Astrocyte (in vitro differentiated cells and primary cell): ENCODE measurements around the gene ZSCAN25. TPM values are rescaled to one million over a fixed set of nuclear protein-coding genes. Genes with fewer than 3 reads are reported as not detected.

ENCODE experiments used
- DNase-seq: peaks from one replicate; pipeline ENCODE4 v3.0.0-alpha.2; 2010; ENCODE audit warnings: low read depth
- FAIRE-seq: peaks from 2 replicates; lab custom pipeline; 2011; peaks lifted over from hg19 to GRCh38; lab: Jason Lieb, UNC
- H2AFZ ChIP-seq: 2 replicates; pipeline ENCODE4 v1.6.0; 2012; ENCODE audit warnings: low read depth, low read length, inconsistent platforms
- H3K27ac ChIP-seq: 2 replicates; pipeline ENCODE4 v1.5.1; 2011; ENCODE audit warnings: low read depth, low read length, inconsistent platforms
- H3K27me3 ChIP-seq: 2 replicates; pipeline ENCODE4 v1.6.0; 2011; ENCODE audit warnings: low read length, inconsistent platforms; ENCODE audit not compliant: insufficient read depth
- H3K36me3 ChIP-seq: 2 replicates; pipeline ENCODE4 v1.5.1; 2011; ENCODE audit warnings: low read length, inconsistent platforms; ENCODE audit not compliant: insufficient read depth
- H3K4me1 ChIP-seq: 2 replicates; pipeline ENCODE4 v1.5.1; 2011; ENCODE audit warnings: low read length, inconsistent platforms; ENCODE audit not compliant: insufficient read depth
- H3K4me2 ChIP-seq: 2 replicates; pipeline ENCODE4 v1.6.0; 2012; ENCODE audit warnings: low read length, inconsistent platforms
- H3K4me3 ChIP-seq: 2 replicates; pipeline ENCODE4 v1.5.1; 2011; ENCODE audit warnings: low read depth, mild to moderate bottlenecking, low read length, inconsistent platforms; ENCODE audit not compliant: insufficient read depth
- H3K79me2 ChIP-seq: 2 replicates; pipeline ENCODE4 v1.6.0; 2012; ENCODE audit warnings: mild to moderate bottlenecking, low read length, inconsistent platforms; ENCODE audit not compliant: insufficient read depth
- H3K9ac ChIP-seq: 2 replicates; pipeline ENCODE4 v1.6.0; 2012; ENCODE audit warnings: mild to moderate bottlenecking, low read length, inconsistent platforms
- H3K9me3 ChIP-seq: 2 replicates; pipeline ENCODE4 v1.5.1; 2012; ENCODE audit warnings: low read depth, mild to moderate bottlenecking, low read length, inconsistent platforms; ENCODE audit not compliant: insufficient read depth
- H4K20me1 ChIP-seq: 2 replicates; pipeline ENCODE4 v1.6.0; 2012; ENCODE audit warnings: low read length, inconsistent platforms; ENCODE audit not compliant: insufficient read depth
- H3K27ac Mint-ChIP-seq: one replicate; pipeline ENCODE4 v1.8.0; 2021; ENCODE audit warnings: mild to moderate bottlenecking, mixed read lengths; ENCODE audit not compliant: unreplicated experiment
- H3K27me3 Mint-ChIP-seq: one replicate; pipeline ENCODE4 v1.8.0; 2021; ENCODE audit warnings: low read depth, mixed read lengths; ENCODE audit not compliant: unreplicated experiment
- H3K36me3 Mint-ChIP-seq: one replicate; pipeline ENCODE4 v1.8.0; 2021; ENCODE audit warnings: low read depth, mixed read lengths; ENCODE audit not compliant: unreplicated experiment
- H3K4me1 Mint-ChIP-seq: one replicate; pipeline ENCODE4 v1.8.0; 2021; ENCODE audit warnings: low read depth, mixed read lengths; ENCODE audit not compliant: unreplicated experiment
- H3K4me3 Mint-ChIP-seq: one replicate; pipeline ENCODE4 v1.8.0; 2021; ENCODE audit warnings: mild to moderate bottlenecking, moderate library complexity, mixed read lengths; ENCODE audit not compliant: unreplicated experiment
- H3K9me3 Mint-ChIP-seq: one replicate; pipeline ENCODE4 v1.8.0; 2021; ENCODE audit warnings: mild to moderate bottlenecking, mixed read lengths; ENCODE audit not compliant: unreplicated experiment
- EZH2 ChIP-seq: IDR thresholded peaks from 2 replicates; pipeline ENCODE4 v1.6.1; 2012; ENCODE audit warnings: mild to moderate bottlenecking, low read length, inconsistent platforms; ENCODE audit not compliant: insufficient read depth
- total RNA-seq: library from RNA; stranded (reverse); gene quantifications from 2 replicates; pipeline ENCODE4 v1.2.1, GENCODE V29; 2021
- TF ChIP-seq, protein P1 (sequence below): IDR thresholded peaks from 2 replicates; pipeline ENCODE4 v1.5.1; 2011; ENCODE audit warnings: low read depth, mild to moderate bottlenecking, inconsistent platforms, low read length, moderate library complexity; ENCODE audit not compliant: insufficient read depth

Gene ZSCAN25
- total RNA-seq, 1 donor from 2014 or later: 14.6 TPM

DNA sequence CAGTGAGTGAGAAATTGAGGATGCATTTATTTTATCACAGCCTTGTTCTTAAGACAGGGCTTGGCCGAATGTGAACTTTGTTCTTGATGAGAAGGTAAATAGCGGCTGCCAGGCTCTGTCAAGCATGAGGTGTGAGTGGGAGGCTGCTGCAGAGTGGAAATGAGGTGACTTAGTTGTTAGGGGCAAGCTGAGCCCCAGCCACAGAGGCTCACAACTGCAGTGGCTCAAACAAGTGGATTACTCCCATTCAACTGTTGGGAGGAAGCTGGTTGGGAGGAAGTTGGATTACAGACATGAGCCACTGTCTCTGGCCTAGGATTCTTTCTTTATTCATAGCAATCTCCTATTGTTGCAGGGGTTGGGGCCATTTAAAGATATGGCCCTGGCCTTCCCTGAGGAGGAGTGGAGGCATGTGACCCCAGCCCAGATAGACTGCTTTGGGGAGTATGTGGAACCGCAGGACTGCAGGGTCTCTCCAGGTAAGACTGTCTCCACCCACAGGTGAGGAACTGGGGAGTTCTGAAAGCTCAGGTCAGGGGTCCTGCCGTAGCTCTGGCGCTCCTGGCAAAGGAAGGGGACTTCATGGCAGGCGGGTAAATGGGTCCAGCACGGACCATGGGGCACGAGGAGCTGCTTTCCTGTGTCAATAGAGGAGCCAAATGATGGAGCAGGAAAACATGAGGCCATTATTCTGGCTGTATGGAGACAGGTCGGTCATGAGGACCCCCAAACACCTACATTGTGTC, 7.1 kb downstream of the ZSCAN25 start:
- H3K9ac ChIP-seq: no peak overlapping the region
- no peak overlapping the region for H2AFZ ChIP-seq
- no peaks in the 10 kb centered on the region for H3K27me3 ChIP-seq
- TF ChIP-seq, protein P1, sequence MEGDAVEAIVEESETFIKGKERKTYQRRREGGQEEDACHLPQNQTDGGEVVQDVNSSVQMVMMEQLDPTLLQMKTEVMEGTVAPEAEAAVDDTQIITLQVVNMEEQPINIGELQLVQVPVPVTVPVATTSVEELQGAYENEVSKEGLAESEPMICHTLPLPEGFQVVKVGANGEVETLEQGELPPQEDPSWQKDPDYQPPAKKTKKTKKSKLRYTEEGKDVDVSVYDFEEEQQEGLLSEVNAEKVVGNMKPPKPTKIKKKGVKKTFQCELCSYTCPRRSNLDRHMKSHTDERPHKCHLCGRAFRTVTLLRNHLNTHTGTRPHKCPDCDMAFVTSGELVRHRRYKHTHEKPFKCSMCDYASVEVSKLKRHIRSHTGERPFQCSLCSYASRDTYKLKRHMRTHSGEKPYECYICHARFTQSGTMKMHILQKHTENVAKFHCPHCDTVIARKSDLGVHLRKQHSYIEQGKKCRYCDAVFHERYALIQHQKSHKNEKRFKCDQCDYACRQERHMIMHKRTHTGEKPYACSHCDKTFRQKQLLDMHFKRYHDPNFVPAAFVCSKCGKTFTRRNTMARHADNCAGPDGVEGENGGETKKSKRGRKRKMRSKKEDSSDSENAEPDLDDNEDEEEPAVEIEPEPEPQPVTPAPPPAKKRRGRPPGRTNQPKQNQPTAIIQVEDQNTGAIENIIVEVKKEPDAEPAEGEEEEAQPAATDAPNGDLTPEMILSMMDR: no peak
- TF ChIP-seq EZH2: no peak
- H3K9me3 ChIP-seq: no peaks in the 10 kb centered on the region
- peaks cover 4% of the 10 kb centered on the region for H3K4me1 ChIP-seq
- peaks cover 25% of the 10 kb centered on the region for H4K20me1 ChIP-seq
- H3K36me3 ChIP-seq: peaks cover 46% of the 10 kb centered on the region
- Mint-ChIP-seq H3K27ac (no peak overlapping the region), H3K4me1 (peaks cover 2% of the 10 kb centered on the region), H3K27me3 (no peaks in the 10 kb centered on the region), H3K36me3 (peaks cover 32% of the 10 kb centered on the region), H3K9me3 (no peaks in the 10 kb centered on the region), H3K4me3 (no peak overlapping the region)
- no peak overlapping the region for H3K4me3 ChIP-seq
- no peak overlapping the region for H3K27ac ChIP-seq
- no peak for DNase-seq
- no peak for FAIRE-seq
- peaks cover 11% of the 10 kb centered on the region for H3K79me2 ChIP-seq
- no peak overlapping the region for H3K4me2 ChIP-seq

DNA sequence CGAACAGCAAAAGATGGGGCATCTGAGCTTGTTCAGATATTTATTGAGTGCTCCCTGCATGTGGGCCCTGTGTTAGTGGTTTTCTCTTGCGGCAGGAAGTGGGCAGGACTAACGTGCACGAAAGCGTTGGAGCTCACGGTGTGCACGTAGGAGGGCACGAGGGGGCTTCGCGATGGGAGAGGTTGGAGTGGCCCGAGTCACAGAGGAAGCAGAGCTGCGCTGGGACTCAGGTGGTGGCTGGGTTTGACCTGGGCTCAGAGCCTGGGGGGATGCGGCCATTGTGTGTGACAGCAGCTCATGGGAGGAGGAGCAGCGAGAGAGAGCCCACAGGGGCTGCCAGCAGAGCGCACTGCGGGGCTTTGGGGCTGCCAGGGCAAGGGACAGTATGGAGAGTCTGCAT, 7.7 kb downstream of the ZSCAN25 start:
- H3K27ac Mint-ChIP-seq: no peak overlapping the region
- Histone ChIP-seq H3K4me3 (no peak overlapping the region), H3K4me2 (no peak overlapping the region), H3K36me3 (peaks cover 44% of the 10 kb centered on the region), H3K4me1 (peaks cover 4% of the 10 kb centered on the region), H3K27me3 (no peaks in the 10 kb centered on the region), H3K9ac (no peak overlapping the region), H3K79me2 (peaks cover 8% of the 10 kb centered on the region), H4K20me1 (peaks cover 25% of the 10 kb centered on the region), H2AFZ (no peak overlapping the region), H3K9me3 (no peaks in the 10 kb centered on the region), H3K27ac (no peak overlapping the region)
- FAIRE-seq (no peak), DNase-seq (no peak)
- peaks cover 32% of the 10 kb centered on the region for H3K36me3 Mint-ChIP-seq
- TF ChIP-seq, protein P1: no peak
- TF ChIP-seq EZH2: no peak
- H3K27me3 Mint-ChIP-seq: no peaks in the 10 kb centered on the region
- no peaks in the 10 kb centered on the region for H3K9me3 Mint-ChIP-seq
- H3K4me3 Mint-ChIP-seq: no peak overlapping the region
- H3K4me1 Mint-ChIP-seq: no peaks in the 10 kb centered on the region

DNA sequence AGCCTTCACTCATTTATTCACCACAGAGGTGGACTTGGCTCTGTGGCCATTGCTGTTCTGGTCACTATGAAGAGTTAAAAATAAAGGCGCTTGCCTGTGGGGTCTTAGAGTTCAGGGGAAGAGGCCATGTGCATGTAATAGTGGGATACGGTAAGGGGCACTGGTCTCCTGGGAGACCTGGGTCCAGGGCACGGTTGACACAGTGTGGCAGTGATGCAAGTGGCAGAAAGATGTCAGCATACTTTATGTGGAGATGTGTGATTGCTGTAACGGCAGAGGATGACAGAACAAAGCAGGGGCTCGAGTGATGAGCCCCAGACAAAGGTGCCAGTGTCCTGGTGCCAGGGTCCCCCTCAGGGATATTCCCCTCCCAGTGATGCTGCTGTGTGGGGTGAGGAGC, 8.6 kb downstream of the ZSCAN25 start:
- H3K9me3 ChIP-seq: no peaks in the 10 kb centered on the region
- H3K4me3 Mint-ChIP-seq: no peak overlapping the region
- H3K4me2 ChIP-seq: no peak overlapping the region
- no peaks in the 10 kb centered on the region for H3K27me3 Mint-ChIP-seq
- no peak overlapping the region for H3K27ac Mint-ChIP-seq
- H3K4me1 Mint-ChIP-seq: no peaks in the 10 kb centered on the region
- no peaks in the 10 kb centered on the region for H3K27me3 ChIP-seq
- TF ChIP-seq EZH2: no peak
- TF ChIP-seq, protein P1: no peak
- no peak for DNase-seq
- H3K4me1 ChIP-seq: peaks cover 4% of the 10 kb centered on the region
- H3K9ac ChIP-seq: no peak overlapping the region
- peaks cover 30% of the 10 kb centered on the region for H4K20me1 ChIP-seq
- no peak overlapping the region for H2AFZ ChIP-seq
- no peak overlapping the region for H3K27ac ChIP-seq
- H3K4me3 ChIP-seq: no peak overlapping the region
- H3K9me3 Mint-ChIP-seq: no peaks in the 10 kb centered on the region
- peaks cover 4% of the 10 kb centered on the region for H3K79me2 ChIP-seq
- peaks cover 45% of the 10 kb centered on the region for H3K36me3 ChIP-seq
- peaks cover 32% of the 10 kb centered on the region for H3K36me3 Mint-ChIP-seq
- no peak for FAIRE-seq
